GM12891 (cell line): ENCODE results near the gene SERPIND1.

Experiments used
- POLR2A ChIP-seq: IDR thresholded peaks from 2 replicates; pipeline ENCODE4 v1.6.1; 2011; ENCODE audit warnings: low read depth, low read length, control low read depth
- POLR2AphosphoS5 ChIP-seq: IDR thresholded peaks from 2 replicates; pipeline ENCODE4 v1.6.1; 2011; ENCODE audit warnings: low read depth, low read length, control low read depth

GRCh38 chr22:20798218-20798617 lies 24.3 kb downstream of the SERPIND1 start:
- TF ChIP-seq POLR2AphosphoS5 (no peak), POLR2A (no peak)
